ENCODE measurements around the gene ISCU. TPM values are rescaled to one million over a fixed set of nuclear protein-coding genes. Genes with fewer than 3 reads are reported as not detected.
A peak's percentile ranks its signal among the peaks of the same experiment; 100 is the strongest.
"Not testable (repeated sequence)": the region's sequence is repeated elsewhere in the genome, so short reads cannot be mapped to it uniquely, and the experiment has no call there.

The ISCU gene
- total and polyA plus RNA-seq, 8 donors: 78.0 to 147 (median 84.6) TPM

- Histone ChIP-seq H3K36me3 (peaks cover 0 to 15% of the 10 kb centered on the region in 2 donors), H3K27ac (no peak overlapping the region), H3K27me3 (no peaks in the 10 kb centered on the region), H3K4me1 (peaks cover 0 to 65% of the 10 kb centered on the region in 2 donors), H3K4me3 (no peak overlapping the region), H3K9me3 (no peaks in the 10 kb centered on the region)
- intact Hi-C loops (cut with DNase I): no loop called here
- TF ChIP-seq CTCF (IDR thresholded peaks at IDR 0.05): no peak
- DNase-seq: no peak
- ATAC-seq: no peak
Observed at GRCh38 chr12:108553799-108554198, 8.6 kb upstream of the ISCU start.

- H3K4me1 ChIP-seq: peaks cover 14 to 77% of the 10 kb centered on the region in 2 donors
- ATAC-seq; H3K9me3 ChIP-seq; intact Hi-C loops (cut with DNase I); H3K27me3 ChIP-seq; H3K4me3 ChIP-seq; H3K27ac ChIP-seq; DNase-seq: not testable (repeated sequence)
- peaks cover 0 to 13% of the 10 kb centered on the region in 2 donors for H3K36me3 ChIP-seq
Observed at GRCh38 chr12:108555383-108555782, 7.0 kb upstream of the ISCU start.

- no peaks in the 10 kb centered on the region for H3K27me3 ChIP-seq
- peak overlapping the region in 1 of 2 donors; percentile 98 for H3K4me3 ChIP-seq
- TF ChIP-seq CTCF (IDR thresholded peaks at IDR 0.05): no peak
- H3K4me1 ChIP-seq: peaks cover 18 to 70% of the 10 kb centered on the region in 2 donors
- no peak overlapping the region for H3K27ac ChIP-seq
- peaks cover 0 to 15% of the 10 kb centered on the region in 2 donors for H3K36me3 ChIP-seq
- ATAC-seq (no peak), DNase-seq (no peak)
- H3K9me3 ChIP-seq: no peaks in the 10 kb centered on the region
- intact Hi-C loops (cut with DNase I): no loop called here
Observed at GRCh38 chr12:108559007-108559655, 3.3 kb upstream of the ISCU start.

- Histone ChIP-seq H3K4me3 (peak overlapping the region; percentile 71 to 98), H3K27ac (no peak overlapping the region), H3K4me1 (peaks cover 18 to 72% of the 10 kb centered on the region in 2 donors), H3K36me3 (peaks cover 0 to 21% of the 10 kb centered on the region in 2 donors), H3K27me3 (no peaks in the 10 kb centered on the region), H3K9me3 (no peaks in the 10 kb centered on the region)
- no peak for ATAC-seq
- DNase-seq: no peak
- TF ChIP-seq CTCF (IDR thresholded peaks at IDR 0.05): no peak
- intact Hi-C loops (cut with DNase I): no loop called here
Observed at GRCh38 chr12:108559748-108560147, 2.6 kb upstream of the ISCU start.

- no peak for DNase-seq
- H3K4me1 ChIP-seq: peaks cover 18 to 72% of the 10 kb centered on the region in 2 donors
- ATAC-seq: no peak
- H3K27me3 ChIP-seq: no peaks in the 10 kb centered on the region
- peaks cover 0 to 27% of the 10 kb centered on the region in 2 donors for H3K36me3 ChIP-seq
- TF ChIP-seq CTCF (IDR thresholded peaks at IDR 0.05): no peak
- intact Hi-C loops (cut with DNase I): no loop called here
- no peaks in the 10 kb centered on the region for H3K9me3 ChIP-seq
- H3K27ac ChIP-seq: peak overlapping the region; percentile 88 to 92
- peak overlapping the region; percentile 71 to 98 for H3K4me3 ChIP-seq
Observed at GRCh38 chr12:108560321-108560721, 2.1 kb upstream of the ISCU start.

Data from left lung (tissue), 10 donors.